Stimulated activated CD4-positive, alpha-beta T cell treated with anti-CD3 and anti-CD28 coated beads, TNF-alpha, amount 100 ng/mL, for 4 hours (primary cell): ENCODE data around the gene AGBL4.
"Not testable (repeated sequence)": the region's sequence is repeated elsewhere in the genome, so short reads cannot be mapped to it uniquely, and the experiment has no call there.

ENCODE experiments used
- DNase-seq, 3 experiments: peaks; one replicate each; pipeline ENCODE4 v3.0.0-alpha.2; 2020; ENCODE audit warnings: low read depth in 3 of 3

The AGBL4 gene

DNA sequence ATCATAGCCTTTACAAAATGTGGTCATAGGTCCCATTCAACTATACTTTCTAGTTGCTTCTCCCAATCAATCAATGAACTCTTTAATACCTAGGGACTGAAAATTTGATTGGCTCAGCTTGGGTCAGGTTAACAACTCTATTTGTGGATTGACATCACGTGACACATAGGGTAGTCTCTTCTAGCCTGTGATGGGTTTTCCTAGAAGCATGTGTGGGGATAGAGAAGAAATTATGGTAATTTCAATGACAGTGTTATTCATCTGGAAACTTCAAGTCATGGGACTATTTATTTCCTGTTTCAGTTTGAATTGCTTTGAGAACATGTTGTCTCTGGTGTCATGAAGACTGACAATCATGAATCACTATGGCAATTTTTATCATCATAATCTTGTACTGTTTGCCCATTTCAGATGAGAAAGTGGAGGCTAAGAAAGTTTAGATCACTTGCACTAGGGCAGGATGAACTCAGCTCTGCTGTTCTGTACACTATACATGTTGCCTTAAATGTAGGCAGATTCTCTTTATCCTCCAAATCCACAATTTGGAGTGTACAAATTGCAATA is 717.2 kb downstream of the AGBL4 start:
- DNase-seq = no peak

DNA sequence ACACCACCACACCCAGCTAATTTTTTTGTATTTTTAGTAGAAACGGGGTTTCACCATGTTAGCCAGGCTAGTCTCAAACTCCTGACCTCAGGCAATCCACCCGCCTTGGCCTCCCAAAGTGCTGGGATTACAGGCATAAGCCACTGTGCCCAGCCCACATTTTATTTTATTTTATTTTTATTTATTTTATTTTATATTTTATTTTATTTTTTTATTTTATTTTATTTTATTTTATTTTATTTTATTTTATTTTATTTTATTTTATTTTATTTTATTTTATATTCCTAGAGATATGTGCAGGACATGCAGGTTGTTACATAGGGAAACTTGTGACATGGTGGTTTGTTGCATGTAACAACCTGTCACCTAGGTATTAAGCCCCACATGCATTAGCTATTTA is 721.4 kb downstream of the AGBL4 start:
- not testable (repeated sequence) for DNase-seq

DNA sequence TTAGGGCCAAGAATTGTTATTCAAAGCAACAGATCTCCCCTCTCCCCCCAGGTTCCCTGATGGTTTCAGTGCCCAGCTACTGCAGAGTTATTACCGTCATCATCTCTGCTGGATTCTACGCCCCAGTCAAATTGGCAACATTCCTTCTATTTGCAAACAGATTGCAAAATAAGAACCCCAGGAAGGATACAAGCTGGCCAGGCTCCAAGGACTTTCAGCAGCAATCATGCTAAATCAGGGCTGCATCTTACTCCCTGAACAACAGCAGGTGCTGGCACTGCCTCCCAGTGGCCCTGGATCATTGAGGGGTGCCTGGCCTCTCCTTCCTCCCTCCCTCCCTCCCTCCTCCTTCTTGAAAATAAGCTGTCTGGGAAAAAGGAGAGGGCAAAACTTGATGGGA is 725.5 kb downstream of the AGBL4 start:
- no peak for DNase-seq

DNA sequence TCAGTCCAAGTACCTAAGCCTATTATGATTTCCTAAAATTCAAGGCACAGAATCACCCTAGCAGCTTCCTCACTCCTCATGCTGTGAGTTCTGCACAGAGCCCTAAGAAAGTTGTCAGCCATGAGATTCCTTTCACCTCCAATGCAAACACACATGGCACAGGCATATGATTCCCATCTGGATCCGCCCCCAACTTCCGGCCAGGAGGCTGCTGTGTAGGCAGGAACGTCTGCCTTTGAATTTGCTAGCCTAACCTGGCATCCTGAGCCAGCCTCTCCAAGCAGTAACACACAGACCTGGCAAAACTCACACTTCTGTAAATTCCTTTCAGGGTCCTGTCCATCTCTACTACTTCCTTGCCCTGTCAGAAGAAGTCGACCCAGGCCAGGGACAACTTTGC is 726.0 kb downstream of the AGBL4 start:
- no peak for DNase-seq

DNA sequence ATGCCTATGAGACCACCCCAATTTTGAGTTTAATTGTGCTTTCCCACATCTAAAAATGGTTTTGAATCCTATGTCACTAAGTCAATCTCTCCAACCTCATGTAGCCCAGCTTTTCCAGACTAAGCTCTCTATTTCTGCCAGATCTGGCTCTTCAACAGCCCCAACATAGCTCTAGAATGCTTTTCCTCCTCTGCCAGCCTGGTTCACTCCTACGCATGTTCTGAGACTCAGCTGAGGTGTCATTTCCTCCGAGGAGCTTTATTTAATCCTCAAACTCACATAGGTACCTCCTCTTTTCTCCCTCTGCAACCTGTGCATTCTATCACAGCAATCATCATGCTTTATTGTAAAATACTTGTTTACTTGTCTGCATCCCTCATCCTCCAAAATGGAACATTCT is 729.2 kb downstream of the AGBL4 start:
- DNase-seq = no peak

DNA sequence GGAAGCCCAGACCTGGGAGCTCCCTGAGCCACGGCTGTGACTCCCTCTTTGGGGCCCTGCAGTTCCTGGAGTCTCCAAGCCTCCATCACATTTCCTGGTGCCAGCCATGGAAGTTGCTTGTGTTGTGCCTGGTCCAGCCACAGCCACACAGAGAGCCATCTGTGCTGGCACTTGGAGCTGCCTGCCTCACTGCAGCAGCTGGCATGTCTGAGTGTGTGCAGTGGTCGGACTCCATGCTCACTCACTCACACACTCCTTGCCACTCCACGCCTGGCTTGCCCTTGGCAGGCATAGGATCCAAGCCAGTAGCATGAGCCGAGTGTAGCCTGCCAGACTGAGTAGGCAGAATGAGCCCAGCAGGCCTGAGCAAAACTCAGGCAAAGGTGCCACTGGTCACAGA is 730.7 kb downstream of the AGBL4 start:
- DNase-seq = no peak

DNA sequence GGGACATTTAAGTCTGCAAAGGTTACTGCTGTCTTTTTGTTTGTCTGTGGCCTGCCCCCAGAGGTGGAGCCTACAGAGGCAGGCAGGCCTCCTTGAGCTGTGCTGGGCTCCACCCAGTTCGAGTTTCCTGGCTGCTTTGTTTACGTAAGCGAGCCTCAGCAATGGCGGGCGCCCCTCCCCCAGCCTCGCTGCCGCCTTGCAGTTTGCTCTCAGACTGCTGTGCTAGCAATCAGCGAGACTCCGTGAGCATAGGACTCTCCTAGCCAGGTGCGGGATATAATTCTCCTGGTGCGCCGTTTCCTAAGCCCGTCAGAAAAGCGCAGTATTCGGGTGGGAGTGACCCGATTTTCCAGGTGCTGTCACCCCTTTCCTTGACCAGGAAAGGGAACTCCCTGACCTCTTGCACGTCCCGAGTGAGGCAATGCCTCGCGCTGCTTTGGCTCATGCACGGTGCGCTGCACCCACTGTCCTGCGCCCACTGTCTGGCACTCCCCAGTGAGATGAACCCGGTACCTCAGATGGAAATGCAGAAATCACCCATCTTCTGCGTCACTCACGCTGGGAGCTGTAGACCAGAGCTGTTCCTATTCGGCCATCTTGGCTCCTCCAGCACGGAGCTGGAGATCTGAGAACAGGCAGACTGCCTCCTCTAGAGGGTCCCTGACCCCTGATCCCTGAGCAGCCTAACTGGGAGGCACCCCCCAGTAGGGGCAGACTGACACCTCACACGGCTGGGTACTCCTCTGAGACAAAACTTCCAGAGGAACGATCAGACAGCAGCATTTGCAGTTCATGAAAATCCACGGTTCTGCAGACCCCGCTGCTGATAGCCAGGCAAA is 766.3 kb downstream of the AGBL4 start:
- DNase-seq = not testable (repeated sequence)

DNA sequence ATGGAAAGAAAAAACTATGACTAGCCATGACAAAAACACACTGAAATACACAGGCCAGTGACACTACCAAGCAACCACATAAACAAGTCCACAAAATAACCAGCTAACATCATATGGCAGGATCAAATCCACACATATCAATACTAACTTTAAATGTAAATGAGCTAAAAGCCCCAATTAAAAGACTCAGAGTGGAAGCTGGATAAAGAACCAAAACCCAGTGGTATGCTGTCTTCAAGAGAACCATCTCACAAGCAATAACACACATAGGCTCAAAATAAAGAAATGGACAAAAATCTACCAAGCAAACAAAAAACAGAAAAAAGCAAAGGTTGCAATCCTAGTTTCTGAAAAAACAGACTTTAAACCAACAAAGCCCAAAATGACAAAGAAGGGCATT is 770.8 kb downstream of the AGBL4 start:
- DNase-seq = no peak

DNA sequence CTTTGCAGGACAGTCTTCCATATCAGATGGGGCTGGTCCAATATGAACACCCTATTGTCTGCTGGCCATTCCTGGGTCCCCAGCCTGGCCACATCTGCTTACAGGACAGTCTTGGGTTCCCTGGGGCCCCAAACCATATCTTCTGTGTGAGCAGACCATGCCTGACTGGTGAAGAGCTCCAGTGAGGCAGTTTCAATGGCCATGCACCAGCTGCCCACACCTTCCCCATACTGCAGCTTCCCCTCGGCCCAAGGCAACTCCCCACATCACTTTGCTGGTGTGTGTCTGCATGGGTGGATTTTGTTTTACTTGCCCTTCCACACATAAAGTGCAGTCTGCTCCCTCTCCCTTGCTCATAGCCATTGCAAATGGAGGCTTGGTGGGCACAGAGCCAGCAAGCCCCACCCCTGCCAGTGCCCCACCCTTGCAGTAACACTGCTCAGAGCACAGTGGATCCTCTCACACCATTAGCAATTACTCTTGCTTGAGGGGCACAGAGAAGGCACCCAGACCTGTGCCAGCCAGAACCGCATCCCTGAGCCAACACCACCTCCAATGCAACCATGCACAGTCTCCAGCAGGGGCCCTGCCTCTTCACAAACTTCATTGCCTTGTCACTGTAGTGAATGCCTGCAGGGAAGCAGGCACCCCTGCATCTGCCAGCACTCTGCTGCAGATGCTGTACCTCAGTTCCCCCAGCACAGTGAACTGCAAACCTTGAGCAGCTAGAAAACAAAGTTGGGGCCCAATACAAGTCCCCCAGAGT is 772.6 kb downstream of the AGBL4 start:
- DNase-seq = no peak

DNA sequence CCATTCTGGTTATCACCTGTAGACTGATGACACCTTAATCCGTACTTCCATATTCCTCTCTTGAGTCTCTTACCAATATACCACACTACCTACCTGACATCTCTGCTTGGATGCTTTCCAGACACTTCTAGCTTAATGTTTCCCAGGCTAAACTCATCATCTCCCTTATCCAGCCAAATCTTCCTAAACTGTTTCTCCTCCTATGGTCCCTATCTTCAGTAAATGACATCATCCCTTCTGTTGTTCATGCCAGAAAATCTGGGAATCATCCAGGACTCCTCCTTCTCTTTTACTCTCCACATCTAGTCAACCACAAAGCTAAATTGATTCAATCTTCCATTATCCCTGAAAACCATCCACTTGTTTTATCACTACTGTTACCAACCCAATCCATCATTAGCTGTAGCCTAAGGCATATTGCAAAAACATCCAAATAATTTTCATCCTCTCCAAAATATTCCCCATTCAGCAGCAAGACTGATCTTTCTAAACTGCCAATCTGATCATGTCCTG is 783.0 kb downstream of the AGBL4 start:
- DNase-seq = no peak

DNA sequence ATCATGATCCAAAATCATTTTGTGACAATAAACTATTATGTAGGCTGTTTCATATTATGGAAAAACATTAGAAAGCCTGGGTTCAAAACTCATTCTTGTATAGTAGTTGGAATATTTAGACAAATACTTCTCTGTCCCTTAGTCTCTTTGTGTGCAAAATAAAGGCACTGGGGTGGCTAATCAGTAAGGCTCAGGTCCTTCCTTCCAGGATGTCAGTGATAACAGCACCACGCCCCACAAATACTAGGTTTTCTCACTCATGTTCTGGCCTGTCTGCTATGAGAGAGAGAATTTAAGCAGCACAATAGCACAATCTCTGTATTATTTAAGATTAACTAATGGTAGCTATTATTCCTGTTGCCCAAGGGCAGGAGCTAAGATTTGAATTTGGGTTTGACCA is 788.8 kb downstream of the AGBL4 start:
- DNase-seq = no peak

DNA sequence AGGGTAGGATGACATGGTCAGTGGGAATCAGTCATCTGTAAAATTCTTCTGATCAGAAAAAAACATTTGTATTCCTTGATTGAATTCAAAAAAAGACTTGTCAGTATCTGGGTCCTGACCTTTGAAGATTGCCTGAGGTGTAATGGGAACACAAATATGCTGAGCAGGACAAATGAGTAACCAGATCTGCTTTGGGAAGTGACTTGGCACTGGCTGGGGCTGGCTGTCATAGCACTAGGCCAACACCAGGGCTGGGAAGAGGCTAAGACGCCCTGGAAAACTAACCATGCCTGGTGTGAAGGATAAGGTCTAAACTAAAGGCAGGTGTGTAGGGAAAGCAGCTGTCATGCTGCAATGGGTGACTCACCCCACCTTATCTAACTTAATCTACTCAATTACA is 794.2 kb downstream of the AGBL4 start:
- no peak for DNase-seq

DNA sequence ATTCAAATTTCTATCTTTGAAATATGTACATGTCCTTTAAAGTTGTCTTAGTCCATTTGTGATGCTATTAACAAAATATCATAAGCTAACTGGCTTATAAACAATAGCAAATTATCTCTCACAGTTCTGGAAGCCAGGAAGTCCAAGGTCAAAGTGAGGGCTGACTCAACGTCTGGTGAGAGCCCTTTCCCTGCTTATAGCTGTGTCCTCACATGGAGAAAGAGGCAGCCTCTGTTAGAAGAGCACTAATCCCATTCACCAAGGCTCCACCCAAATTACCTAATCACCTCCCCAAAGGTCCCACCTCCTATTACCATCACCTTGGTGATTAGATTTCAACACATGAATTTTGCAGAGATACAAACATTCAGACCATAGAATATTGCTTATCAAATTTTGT is 797.0 kb downstream of the AGBL4 start:
- no peak for DNase-seq

DNA sequence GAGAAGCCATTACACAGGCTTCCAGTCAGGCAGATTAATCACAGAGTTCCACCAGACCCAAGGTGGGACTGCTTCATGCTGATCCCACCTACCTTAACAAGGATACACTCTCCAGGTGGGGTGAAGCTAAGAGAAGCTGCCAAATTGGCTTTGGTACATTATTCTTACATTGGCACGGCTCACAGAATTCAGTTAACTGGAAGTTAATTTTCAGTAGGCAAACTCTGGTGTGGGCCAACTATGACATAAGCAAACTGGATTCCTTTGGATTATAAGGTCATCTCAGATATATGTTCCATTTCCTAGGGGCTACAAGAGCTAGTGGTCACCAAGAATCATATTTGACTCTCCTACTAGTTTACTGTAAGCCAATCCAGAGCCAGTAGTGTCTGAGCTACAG is 798.3 kb downstream of the AGBL4 start:
- DNase-seq = no peak

DNA sequence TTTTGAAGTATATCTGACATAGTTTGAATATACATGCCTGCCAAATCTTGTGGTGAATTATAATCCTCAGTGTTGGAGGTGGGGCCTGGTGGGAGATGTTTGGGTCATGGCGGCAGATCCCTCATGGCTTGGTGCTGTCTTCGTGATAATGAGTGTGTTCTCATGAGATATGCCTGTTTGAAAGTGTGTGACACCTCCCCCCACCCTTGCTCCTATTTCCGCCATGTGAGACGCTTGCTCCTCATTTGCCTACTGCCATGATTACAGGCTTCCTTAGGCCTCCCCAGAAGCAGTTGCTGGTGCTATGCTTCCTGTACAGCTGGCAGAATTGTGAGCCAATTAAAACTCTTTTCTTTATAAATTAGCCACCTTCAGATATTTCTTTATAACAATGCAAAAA is 810.5 kb downstream of the AGBL4 start:
- no peak for DNase-seq

DNA sequence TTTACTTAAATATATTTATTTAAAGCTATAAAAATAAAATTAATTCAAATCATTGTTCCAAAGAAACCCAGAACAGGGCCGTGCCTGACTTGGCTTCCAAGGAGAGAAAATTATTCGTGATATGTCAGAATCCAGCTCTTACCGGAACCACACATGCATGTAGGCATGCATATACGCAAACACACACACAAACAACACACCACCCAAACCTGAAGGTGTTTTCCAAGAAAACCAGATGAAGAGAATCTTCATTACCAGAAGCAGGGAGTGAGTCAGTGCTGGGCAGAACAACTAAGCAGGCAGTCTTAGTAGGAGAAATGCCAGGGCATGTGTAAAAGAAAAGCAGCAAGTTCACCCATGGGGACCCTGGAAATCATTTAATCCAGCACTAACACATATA is 815.0 kb downstream of the AGBL4 start:
- no peak for DNase-seq

DNA sequence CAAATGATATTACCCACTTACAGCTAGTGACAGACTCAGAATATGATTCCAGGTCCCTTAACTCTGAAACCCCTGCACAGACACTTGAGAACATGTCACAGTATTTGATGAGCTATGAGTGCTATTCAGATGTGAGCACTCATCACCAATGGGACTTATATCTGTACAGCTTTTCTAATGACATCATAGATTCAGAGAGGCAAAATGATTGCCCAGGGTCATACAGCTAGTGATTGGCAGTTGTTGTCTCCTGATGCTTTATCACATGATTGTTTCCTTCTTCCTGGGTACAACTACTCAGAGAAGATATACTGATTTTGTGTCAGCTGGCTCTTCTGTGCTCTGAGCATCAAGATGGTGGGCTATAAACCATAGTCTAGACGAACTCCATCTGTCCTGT is 819.0 kb downstream of the AGBL4 start:
- DNase-seq = no peak

DNA sequence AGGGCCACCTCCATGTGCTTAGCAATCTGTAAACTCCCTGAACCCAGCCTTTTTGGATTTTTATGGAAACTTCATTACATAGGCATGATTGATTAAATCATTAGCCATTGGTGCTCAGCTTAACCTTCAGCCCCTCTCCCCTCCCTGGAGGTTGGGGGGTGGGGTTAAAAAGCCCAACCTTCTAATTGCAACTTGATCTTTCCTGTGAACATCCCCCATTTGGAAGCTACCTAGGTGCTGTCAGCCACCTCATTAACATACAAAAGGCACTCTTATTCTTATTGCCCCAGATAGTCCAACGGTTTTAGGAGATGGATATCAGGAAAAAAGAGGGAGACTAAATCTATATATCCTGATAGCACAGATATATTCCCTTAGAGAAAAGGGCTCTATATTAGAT is 823.0 kb downstream of the AGBL4 start:
- no peak for DNase-seq

DNA sequence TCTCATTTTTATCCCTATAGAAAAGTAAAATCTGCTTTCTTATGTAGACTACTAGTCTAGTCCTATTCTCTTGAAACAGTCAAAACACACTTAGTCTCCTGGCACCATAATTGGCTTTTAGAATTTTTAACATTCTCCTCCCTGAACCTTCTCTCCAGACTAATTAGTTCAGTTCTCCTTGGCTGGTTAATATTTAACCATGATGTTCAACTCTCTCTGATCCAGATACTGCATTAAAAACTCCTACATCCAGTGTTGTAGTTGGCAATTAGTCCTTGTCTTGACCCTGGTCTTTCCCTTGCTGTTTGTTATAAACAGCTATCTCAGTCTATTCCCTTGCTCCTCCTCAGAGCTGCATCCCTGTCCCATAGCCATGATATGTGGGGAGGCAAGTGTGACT is 824.2 kb downstream of the AGBL4 start:
- no peak for DNase-seq

DNA sequence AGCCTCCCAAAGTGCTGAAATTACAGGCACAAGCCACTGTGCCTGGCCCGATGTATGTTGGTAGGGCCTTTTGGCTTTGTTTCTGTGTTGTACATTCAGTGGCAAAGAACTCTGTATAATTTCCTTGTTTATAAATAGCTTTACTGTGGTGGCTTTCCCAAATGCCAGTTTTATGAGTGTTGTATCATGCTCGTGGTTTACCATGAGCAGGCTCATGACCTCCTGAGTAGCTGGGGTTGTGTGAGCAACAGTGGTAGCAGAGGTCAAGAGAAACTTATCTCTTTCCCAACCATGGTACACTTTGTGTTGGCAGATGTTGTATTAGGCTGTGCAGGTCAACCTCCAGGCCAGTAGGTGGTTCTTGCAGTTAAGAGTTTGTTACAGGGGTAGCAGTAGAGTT is 826.7 kb downstream of the AGBL4 start:
- no peak for DNase-seq

DNA sequence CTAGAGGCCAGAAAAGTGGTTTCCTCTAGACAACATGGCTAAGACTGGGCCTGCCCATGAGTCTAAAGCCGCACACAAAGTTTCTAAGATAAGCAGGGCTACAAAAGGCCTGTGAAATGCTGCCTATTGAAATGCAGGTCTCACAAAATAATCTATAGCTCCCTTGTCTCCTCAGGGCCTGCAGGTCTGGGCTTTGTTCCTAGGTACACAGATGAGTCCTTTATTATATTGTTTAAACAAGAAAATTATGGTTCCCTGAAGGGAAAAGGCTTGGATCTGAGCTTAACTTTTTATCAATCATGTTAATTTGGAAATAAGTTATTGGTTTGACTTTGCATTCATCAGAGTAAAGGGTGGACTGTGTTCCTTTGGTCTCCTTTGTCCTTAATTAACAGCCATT is 833.6 kb downstream of the AGBL4 start:
- DNase-seq = no peak

DNA sequence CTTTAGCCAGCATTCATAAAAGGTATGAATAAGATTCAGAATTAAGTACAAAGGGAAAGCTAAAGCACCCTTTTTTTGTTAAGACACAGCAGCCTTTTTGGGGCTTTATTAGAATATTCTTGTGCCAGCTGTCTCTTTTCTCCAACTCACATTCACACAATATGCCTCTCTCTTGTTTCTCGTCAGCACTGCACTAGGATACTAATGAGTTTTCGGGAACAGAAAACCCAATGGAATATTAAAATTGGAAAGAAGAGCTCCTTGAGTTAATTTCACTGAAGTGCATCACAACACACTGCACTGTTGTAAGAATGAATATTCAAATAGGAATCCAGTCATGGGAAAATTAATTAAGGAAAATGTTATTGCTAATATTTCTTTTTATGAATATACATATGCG is 836.7 kb downstream of the AGBL4 start:
- DNase-seq = no peak

DNA sequence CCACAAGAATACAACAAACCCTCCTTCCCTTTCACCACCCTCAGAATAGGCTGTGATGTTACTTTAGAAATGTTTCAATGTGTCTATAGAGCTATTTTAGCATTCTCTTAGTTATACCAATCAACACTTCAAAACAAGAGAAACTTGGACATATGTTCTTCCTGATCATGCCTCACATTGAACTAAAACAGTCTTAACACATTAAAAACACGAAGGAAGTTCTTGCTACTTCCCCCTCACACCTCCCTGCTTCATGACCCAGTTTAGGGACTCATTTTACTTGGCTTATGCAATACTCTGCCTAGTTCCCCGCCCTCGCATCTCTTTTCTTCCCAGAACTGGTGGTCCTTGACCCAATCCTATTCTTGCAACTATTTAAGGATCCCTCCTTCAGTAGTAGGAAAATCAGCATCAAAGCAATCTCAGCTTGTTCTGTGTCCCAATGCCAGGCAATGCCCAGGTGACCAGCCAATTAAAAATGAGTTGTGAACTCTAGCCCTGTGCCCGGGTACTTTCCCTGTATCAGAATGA is 838.2 kb downstream of the AGBL4 start:
- DNase-seq = no peak
